Suppressor macrophage treated with lipopolysaccharide for 1 hour (primary cell): ENCODE measurements around the gene ARMC3.
"Not testable (repeated sequence)": the region's sequence is repeated elsewhere in the genome, so short reads cannot be mapped to it uniquely, and the experiment has no call there.

ENCODE experiments used
- DNase-seq, 3 donors: peaks; one replicate each; pipeline ENCODE4 v3.0.0-alpha.2; 2020 to 2022

The ARMC3 gene, protein sequence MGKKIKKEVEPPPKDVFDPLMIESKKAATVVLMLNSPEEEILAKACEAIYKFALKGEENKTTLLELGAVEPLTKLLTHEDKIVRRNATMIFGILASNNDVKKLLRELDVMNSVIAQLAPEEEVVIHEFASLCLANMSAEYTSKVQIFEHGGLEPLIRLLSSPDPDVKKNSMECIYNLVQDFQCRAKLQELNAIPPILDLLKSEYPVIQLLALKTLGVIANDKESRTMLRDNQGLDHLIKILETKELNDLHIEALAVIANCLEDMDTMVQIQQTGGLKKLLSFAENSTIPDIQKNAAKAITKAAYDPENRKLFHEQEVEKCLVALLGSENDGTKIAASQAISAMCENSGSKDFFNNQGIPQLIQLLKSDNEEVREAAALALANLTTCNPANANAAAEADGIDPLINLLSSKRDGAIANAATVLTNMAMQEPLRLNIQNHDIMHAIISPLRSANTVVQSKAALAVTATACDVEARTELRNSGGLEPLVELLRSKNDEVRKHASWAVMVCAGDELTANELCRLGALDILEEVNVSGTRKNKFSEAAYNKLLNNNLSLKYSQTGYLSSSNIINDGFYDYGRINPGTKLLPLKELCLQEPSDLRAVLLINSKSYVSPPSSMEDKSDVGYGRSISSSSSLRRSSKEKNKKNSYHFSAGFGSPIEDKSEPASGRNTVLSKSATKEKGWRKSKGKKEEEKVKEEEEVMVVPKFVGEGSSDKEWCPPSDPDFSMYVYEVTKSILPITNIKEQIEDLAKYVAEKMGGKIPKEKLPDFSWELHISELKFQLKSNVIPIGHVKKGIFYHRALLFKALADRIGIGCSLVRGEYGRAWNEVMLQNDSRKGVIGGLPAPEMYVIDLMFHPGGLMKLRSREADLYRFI

DNA sequence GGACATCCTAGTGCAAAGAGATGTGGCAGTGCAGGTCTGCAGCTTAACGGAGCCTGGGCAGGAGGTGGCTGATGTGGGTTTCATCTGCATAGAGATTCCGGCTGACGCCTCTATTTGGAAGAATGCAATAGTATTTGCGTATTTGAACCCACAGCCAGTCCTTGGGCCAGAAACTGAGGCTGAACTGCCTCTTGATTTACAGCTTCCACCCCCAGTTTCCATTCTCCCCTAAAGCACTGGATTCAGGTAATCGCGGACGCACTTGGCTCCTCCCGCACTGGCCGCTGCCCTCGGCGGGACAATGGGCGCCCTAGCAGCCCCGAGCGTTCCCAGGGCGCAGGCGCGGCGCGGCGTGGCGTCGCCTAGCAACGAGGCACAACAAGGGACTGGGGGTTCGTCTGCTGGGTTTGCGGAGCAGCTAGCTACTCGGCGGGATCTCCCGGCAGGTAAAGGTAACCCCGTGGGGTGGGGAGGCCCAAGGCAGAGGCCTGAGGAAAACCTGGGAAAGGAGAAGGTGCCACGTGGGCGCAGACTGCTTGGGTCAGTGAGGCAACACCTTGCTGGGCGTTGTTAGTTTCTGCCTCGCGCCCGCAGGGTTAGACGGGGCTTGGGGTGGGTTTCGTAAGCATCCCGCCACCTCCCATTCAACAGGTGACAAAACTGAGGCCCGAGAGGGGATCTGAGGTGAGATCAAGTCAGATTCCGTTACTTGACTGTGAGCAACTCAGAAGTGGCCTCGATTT, at the start of gene ARMC3:
ARMC3 (plus strand) TSS at position 393 of the 743 bp plus-strand sequence. CDS start 3,944 bp downstream, outside the sequence.
- DNase-seq: peak; percentile 50 to 73 (median 62)

GRCh38 chr10:22891797-22892196, 36.1 kb upstream of the ARMC3 start:
- DNase-seq: no peak

DNA sequence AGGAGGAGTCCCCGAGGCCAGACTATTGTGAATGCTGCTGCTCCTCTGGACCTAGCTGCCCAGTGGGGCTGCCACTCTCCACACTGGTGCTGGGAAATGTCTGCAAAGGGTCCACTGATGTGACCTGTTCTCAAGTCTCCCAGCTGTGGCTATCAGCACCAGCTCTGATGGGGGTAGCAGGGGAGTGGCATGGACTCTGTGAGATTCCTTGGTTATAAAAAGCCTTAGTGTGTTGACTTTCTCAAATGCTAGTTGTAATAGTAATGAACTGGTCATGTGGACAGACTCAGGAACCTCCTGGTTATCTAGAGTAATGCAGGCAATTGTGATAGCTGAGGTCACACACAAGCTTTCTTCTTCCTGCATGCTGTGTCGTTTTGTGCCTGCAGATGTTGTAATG, 34.1 kb upstream of the ARMC3 start:
- DNase-seq: no peak

GRCh38 chr10:22894714-22895113, 33.1 kb upstream of the ARMC3 start:
- DNase-seq: peak in 2 of 3 donors; percentile 27 to 40

DNA sequence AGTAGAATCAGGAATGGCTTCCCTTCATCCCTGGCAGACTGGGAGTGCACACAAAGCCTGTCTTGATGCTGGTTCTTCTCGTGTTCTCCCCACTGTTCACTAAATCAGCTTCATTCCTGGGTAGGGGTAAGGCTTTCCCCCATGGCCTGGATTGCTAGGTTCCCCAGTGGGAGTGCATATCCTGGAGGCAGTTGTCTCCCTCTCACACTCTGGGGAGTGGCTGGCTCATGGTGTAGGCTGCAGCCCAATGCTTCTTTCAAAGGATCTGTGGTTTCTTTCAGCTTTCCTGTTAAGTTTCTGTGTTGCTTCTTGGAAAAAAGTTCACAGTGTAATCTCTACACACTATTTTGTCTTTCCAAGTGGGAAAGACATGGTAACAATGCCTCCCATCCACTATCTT, 32.6 kb upstream of the ARMC3 start:
- DNase-seq: no peak

DNA sequence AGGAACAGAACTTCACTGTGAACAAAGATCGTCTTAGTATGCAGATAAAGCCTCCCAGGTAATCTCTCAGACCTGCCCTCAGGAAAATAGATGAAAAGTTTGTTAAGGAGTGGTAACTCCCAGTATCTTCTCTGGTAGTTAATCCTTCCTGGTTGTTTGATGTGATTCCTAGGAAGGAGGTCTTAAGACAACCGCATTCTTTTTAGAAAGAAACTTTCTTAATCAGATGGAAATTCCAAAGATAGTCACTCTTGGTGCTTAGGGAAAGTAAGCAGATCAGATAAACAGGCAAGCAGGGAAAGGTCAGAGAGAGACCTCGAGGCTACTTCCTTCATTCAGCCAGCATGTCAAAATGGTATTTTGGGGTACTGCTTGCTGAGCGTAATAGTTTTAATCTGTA, 30.5 kb upstream of the ARMC3 start:
- no peak for DNase-seq

- DNase-seq: no peak
Observed at GRCh38 chr10:22899307-22899706, 28.5 kb upstream of the ARMC3 start.

DNA sequence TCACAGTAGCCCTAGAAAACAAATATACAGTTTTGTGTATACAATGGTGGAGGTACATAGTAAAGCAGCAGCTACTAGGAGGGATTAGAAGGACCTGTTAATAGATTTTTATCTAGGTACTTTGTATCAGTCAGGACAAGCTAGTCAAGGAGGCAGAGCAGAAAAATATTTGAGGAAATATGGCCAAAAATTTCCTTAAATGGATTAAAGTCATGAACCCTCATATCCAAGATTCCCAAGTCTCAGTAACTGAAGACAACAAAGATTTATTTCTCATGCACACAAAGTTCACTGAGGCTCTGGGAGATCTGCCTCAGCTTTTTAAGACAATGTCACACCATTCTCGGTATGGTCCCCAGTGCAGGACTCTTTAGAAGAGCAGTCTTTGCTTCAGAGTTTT, 28.1 kb upstream of the ARMC3 start:
- DNase-seq: no peak

DNA sequence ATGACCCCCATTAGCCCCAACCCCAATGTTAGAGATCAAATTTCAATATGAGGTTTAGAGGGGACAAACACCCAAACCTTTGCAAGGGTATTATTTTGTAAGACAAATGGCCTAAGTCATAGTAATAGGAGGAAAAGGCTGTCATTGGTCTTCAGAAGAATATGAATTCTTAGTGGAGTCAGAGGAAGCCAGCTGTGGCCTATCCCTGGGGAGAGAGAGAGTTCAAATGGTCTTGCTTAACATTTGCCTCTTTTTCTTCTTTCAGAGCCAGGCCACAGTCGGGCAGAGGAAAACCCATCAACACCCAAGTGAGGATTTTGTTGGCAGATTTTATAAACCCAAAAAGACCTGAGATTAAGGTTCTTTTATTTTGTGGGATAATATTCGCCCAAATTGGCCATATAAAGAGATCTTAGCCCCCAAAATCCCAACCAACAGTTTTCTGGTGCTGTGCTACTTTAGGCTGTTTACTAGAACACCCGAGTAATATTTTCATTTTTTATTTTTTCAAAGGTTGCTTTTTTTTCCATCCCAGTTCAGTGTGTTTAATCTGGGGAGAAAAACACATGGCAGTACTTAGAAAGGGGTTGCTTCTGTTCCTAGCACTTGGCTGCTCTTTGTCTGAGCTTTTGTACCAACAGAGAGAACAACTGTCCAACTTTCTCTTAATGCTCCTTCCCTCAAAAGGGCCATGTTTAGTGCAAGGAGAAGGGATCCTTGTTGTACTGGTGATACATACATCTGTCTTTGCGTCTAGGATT, 26.8 kb upstream of the ARMC3 start:
- no peak for DNase-seq

DNA sequence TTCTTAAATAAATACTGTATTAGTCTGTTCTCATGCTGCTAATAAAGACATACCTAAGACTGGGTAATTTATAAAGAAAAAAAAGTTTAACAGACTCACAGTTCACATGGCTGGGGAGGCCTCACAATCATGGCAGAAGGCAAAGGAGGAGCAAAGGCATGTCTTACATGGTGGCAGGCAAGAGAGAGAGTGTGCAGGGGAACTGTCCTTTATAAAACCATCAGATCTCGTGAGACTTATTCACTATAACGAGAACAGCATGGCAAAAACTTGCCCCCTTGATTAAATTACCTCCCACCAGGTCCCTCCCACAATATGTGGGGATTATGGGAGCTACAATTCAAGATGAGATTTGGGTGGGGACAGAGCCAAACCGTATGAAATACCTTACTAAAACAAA, 25.7 kb upstream of the ARMC3 start:
- DNase-seq: not testable (repeated sequence)

DNA sequence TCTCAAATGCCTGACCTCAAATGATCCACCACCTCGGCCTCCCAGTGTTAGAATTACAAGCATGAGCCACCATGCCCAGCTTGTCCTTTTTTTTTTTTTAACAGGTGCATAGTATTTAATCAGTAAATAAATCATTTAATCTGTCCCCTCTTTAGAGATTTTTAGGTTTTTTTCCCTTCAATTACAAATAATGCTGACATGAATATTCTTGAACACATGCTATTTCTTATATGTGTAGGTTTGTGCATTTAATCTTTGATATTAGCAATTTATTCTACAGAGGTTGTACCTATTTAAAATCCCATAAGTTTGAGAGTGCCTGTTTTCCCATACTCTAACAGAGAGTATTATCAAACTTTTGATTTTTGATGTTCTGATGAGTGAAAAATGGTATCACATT, 24.2 kb upstream of the ARMC3 start:
- DNase-seq: no peak

DNA sequence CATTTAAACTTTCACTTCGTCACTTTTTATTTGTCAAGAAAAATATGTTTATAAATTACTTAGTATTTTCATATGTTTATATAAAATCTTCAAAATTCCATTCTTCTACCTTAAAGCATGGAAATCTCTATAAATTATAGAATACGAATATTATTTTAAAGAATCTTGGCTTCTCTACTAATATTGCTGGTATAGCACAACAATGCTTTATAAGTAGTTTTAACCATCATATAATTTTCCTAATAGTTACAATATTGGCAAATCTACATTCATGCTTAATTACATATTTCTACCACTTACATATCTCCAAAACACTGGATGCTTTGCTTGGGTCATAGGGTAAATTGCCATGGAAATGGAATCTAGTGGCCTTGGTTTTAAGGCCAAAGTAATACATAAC, 21.1 kb upstream of the ARMC3 start:
- peak in 1 of 3 donors; percentile 5 for DNase-seq

GRCh38 chr10:22908837-22909236, 19.0 kb upstream of the ARMC3 start:
- no peak for DNase-seq

DNA sequence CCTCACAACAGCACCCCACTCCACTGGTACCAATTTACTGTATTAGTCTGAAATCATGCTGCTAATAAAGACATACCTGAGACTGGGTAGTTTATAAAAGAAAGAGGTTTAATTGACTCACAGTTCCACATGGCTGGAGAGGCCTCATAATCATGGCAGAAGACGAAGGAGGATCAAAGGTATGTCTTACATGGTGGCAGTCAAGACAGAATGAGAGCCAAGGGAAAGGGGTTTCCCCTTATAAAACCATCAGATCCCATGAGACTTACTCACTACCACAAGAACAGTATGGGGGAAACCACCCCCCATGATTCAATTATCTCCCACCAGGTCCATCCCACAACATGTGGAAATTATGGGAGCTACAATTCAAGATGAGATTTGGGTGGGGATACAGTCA, 18.2 kb upstream of the ARMC3 start:
- DNase-seq: not testable (repeated sequence)

DNA sequence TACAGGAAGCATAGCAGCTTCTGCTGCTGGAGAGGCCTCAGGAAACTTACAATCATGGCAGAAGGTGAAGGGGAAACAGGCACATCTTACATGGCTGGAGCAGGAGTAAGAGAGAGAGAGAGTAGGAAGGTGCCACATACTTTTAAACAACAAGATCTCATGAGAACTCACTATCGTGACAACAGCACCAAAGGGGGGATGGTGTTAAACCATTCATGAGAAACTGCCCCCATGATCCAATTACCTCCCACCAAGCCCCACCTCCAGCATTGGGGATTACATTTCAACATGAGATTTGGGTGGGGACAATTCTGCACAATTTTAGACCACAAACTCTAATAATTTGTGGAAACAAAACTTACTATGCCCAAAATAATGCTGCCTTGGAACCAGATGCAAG, 16.8 kb upstream of the ARMC3 start:
- DNase-seq: no peak

- no peak for DNase-seq
Observed at GRCh38 chr10:22911889-22912762, 15.7 kb upstream of the ARMC3 start.

GRCh38 chr10:22912763-22913384, 15.0 kb upstream of the ARMC3 start:
- DNase-seq: no peak

GRCh38 chr10:22913474-22914092, 14.3 kb upstream of the ARMC3 start:
- no peak for DNase-seq

GRCh38 chr10:22915314-22915713, 12.5 kb upstream of the ARMC3 start:
- no peak for DNase-seq

- no peak for DNase-seq
Observed at GRCh38 chr10:22925088-22925487, 2.8 kb upstream of the ARMC3 start.
